GM23338 (cell line): ENCODE data around the gene SLC22A14. TPM values are rescaled to one million over a fixed set of nuclear protein-coding genes. Genes with fewer than 3 reads are reported as not detected.

Experiments
- ATAC-seq: fragments of 200-7000 bp; cut with Tn5 transposase; 3 replicates; pipeline ENCODE4 v1.9.1; 2020
- DNase-seq: peaks from one replicate; pipeline ENCODE4 v3.0.0-alpha.2; 2015; ENCODE audit warnings: low spot score
- H2AFZ ChIP-seq: fragments of 200-600 bp; sonication (generic); 2 replicates; pipeline ENCODE4 v1.8.0; 2016; ENCODE audit warnings: antibody characterized with exemption, mild to moderate bottlenecking, moderate library complexity
- H3F3A ChIP-seq: fragments of 200-600 bp; sonication (generic); replicated peaks from 2 replicates; pipeline ENCODE4 v1.8.0; 2017; ENCODE audit warnings: antibody characterized with exemption, mixed run types, low read depth
- H3K27ac ChIP-seq: fragments of 200-600 bp; sonication (generic); 2 replicates; pipeline ENCODE4 v1.6.1; 2016; ENCODE audit warnings: low read depth
- H3K27me3 ChIP-seq: fragments of 200-600 bp; sonication (generic); 2 replicates; pipeline ENCODE4 v1.8.0; 2016; ENCODE audit warnings: mild to moderate bottlenecking, mixed run types, moderate library complexity; ENCODE audit not compliant: insufficient read depth
- H3K36me3 ChIP-seq: fragments of 200-600 bp; sonication (generic); 2 replicates; pipeline ENCODE4 v1.8.0; 2016; ENCODE audit warnings: mild to moderate bottlenecking; ENCODE audit not compliant: insufficient read depth
- H3K4me1 ChIP-seq: fragments of 200-600 bp; sonication (generic); 2 replicates; pipeline ENCODE4 v1.8.0; 2016; ENCODE audit warnings: mild to moderate bottlenecking, moderate library complexity; ENCODE audit not compliant: insufficient read depth
- H3K4me2 ChIP-seq: fragments of 200-600 bp; sonication (generic); 2 replicates; pipeline ENCODE4 v1.7.1; 2017; ENCODE audit warnings: mixed run types
- H3K4me3 ChIP-seq: fragments of 200-600 bp; sonication (generic); 2 replicates; pipeline ENCODE4 v1.6.1; 2016; ENCODE audit warnings: mixed run types
- H3K79me2 ChIP-seq: fragments of 200-600 bp; sonication (generic); replicated peaks from 2 replicates; pipeline ENCODE4 v1.8.0; 2017; ENCODE audit warnings: mild to moderate bottlenecking; ENCODE audit not compliant: insufficient read depth
- H3K9me2 ChIP-seq: fragments of 200-600 bp; sonication (generic); 2 replicates; pipeline ENCODE4 v1.8.0; 2017; ENCODE audit not compliant: insufficient read depth
- H4K20me1 ChIP-seq: fragments of 200-600 bp; sonication (generic); replicated peaks from 2 replicates; pipeline ENCODE4 v1.8.0; 2017; ENCODE audit warnings: mild to moderate bottlenecking; ENCODE audit not compliant: insufficient read depth
- H3K27ac Mint-ChIP-seq: 2 replicates; pipeline ENCODE4 v1.8.0; 2020; ENCODE audit warnings: inconsistent platforms, mild to moderate bottlenecking, moderate library complexity, mixed read lengths
- H3K27me3 Mint-ChIP-seq: 3 replicates; pipeline ENCODE4 v1.8.0; 2022; ENCODE audit warnings: low read depth, mild to moderate bottlenecking, moderate library complexity, mixed read lengths, inconsistent platforms; ENCODE audit not compliant: insufficient read depth, poor library complexity
- H3K36me3 Mint-ChIP-seq: 3 replicates; pipeline ENCODE4 v1.8.0; 2021; ENCODE audit warnings: low read depth, mild to moderate bottlenecking, inconsistent platforms, moderate library complexity, mixed read lengths
- H3K4me1 Mint-ChIP-seq: 3 replicates; pipeline ENCODE4 v1.8.0; 2020; ENCODE audit warnings: mild to moderate bottlenecking, inconsistent platforms, mixed read lengths
- H3K4me3 Mint-ChIP-seq: 3 replicates; pipeline ENCODE4 v1.8.0; 2021; ENCODE audit warnings: moderate library complexity, mild to moderate bottlenecking, inconsistent platforms, mixed read lengths
- H3K9me3 Mint-ChIP-seq: 3 replicates; pipeline ENCODE4 v1.8.0; 2020; ENCODE audit warnings: moderate library complexity, mild to moderate bottlenecking, inconsistent platforms, mixed read lengths
- CREB1 ChIP-seq: fragments of 250-450 bp; sonication (Bioruptor Pico); IDR thresholded peaks from 2 replicates; pipeline ENCODE4 v1.5.0; 2020; ENCODE audit warnings: low read depth, mild to moderate bottlenecking, moderate library complexity
- EZH2 ChIP-seq: fragments of 200-600 bp; sonication (generic); IDR thresholded peaks from one replicate; pipeline ENCODE4 v1.8.0; 2017; ENCODE audit warnings: antibody characterized with exemption, mild to moderate bottlenecking, low read depth; ENCODE audit not compliant: unreplicated experiment
- JUNB ChIP-seq: IDR thresholded peaks from one replicate; pipeline ENCODE4 v1.6.1; 2016; ENCODE audit warnings: antibody characterized with exemption; ENCODE audit not compliant: unreplicated experiment
- POLR2AphosphoS5 ChIP-seq: IDR thresholded peaks from 2 replicates; pipeline ENCODE4 v1.6.1; 2016; ENCODE audit warnings: antibody characterized with exemption, low read depth
- ZNF114 ChIP-seq: fragments of 250-450 bp; sonication (Bioruptor Pico); IDR thresholded peaks from 2 replicates; pipeline ENCODE4 v1.5.0; 2020; ENCODE audit warnings: mild to moderate bottlenecking, moderate library complexity
- polyA plus RNA-seq: library from polyadenylated mRNA; unstranded; fragments of >200 nt; fragmentation: Nextera tagmentation; extraction: Ambion mirVana; gene quantifications from 2 replicates; pipeline ENCODE4 v1.2.1, GENCODE V29; 2016
- total RNA-seq: library from RNA; depleted of rRNA; stranded (reverse); fragments of >200 nt; shearing (Covaris generic); gene quantifications from 2 replicates; pipeline ENCODE4 v1.2.3, GENCODE V29; 2014
- TF ChIP-seq, protein P1 (sequence below), 2 experiments: fragments of 200-600 bp in 1 of 2; sonication (generic) in 1 of 2; conservative IDR thresholded peaks; 2 replicates each; pipeline versions ENCODE4 v1.5.1 to v1.6.1; 2016 to 2017; ENCODE audit warnings: antibody characterized with exemption in 2 of 2, low read depth in 2 of 2, mild to moderate bottlenecking in 2 of 2, moderate library complexity in 1 of 2
- TF ChIP-seq, protein P2 (sequence below): IDR thresholded peaks from one replicate; pipeline ENCODE4 v1.6.1; 2018; ENCODE audit warnings: antibody characterized with exemption; ENCODE audit not compliant: unreplicated experiment

SLC22A14 gene
- total and polyA plus RNA-seq, 2 experiments from 2014 or later, result not detected

GRCh38 chr3:38312356-38312755 lies 30.3 kb downstream of the SLC22A14 start (continued):
- TF ChIP-seq, protein P1, sequence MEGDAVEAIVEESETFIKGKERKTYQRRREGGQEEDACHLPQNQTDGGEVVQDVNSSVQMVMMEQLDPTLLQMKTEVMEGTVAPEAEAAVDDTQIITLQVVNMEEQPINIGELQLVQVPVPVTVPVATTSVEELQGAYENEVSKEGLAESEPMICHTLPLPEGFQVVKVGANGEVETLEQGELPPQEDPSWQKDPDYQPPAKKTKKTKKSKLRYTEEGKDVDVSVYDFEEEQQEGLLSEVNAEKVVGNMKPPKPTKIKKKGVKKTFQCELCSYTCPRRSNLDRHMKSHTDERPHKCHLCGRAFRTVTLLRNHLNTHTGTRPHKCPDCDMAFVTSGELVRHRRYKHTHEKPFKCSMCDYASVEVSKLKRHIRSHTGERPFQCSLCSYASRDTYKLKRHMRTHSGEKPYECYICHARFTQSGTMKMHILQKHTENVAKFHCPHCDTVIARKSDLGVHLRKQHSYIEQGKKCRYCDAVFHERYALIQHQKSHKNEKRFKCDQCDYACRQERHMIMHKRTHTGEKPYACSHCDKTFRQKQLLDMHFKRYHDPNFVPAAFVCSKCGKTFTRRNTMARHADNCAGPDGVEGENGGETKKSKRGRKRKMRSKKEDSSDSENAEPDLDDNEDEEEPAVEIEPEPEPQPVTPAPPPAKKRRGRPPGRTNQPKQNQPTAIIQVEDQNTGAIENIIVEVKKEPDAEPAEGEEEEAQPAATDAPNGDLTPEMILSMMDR (conservative IDR thresholded peaks at IDR 0.05; ENCODE audit: low read depth in 2 of 2), result no peak
- no peak for TF ChIP-seq ZNF114 (CRISPR knock-in tag)

- Histone ChIP-seq H2AFZ (no peak overlapping the region), H3K27ac (no peak overlapping the region), H3K27me3 (no peaks in the 10 kb centered on the region), H3K4me2 (no peak overlapping the region), H3K4me3 (no peak overlapping the region), H3K36me3 (no peaks in the 10 kb centered on the region), H4K20me1 (no peaks in the 10 kb centered on the region; the same call in 1 of the 2 replicates), H3K79me2 (no peaks in the 10 kb centered on the region), H3K4me1 (no peaks in the 10 kb centered on the region), H3K9me2 (0 out of 2 replicates have a peak, but pooled peaks cover 3% of the 10 kb centered on the region), H3F3A (no peaks in the 10 kb centered on the region)
- Mint-ChIP-seq H3K4me1 (peaks cover 9% of the 10 kb centered on the region; the same call in 2 of the 3 replicates), H3K27me3 (peaks cover 10% of the 10 kb centered on the region), H3K9me3 (no peaks in the 10 kb centered on the region; the same call in 2 of the 3 replicates), H3K27ac (no peak overlapping the region), H3K36me3 (no peaks in the 10 kb centered on the region; the same call in 2 of the 3 replicates), H3K4me3 (no peak overlapping the region)
- TF ChIP-seq, protein P2, sequence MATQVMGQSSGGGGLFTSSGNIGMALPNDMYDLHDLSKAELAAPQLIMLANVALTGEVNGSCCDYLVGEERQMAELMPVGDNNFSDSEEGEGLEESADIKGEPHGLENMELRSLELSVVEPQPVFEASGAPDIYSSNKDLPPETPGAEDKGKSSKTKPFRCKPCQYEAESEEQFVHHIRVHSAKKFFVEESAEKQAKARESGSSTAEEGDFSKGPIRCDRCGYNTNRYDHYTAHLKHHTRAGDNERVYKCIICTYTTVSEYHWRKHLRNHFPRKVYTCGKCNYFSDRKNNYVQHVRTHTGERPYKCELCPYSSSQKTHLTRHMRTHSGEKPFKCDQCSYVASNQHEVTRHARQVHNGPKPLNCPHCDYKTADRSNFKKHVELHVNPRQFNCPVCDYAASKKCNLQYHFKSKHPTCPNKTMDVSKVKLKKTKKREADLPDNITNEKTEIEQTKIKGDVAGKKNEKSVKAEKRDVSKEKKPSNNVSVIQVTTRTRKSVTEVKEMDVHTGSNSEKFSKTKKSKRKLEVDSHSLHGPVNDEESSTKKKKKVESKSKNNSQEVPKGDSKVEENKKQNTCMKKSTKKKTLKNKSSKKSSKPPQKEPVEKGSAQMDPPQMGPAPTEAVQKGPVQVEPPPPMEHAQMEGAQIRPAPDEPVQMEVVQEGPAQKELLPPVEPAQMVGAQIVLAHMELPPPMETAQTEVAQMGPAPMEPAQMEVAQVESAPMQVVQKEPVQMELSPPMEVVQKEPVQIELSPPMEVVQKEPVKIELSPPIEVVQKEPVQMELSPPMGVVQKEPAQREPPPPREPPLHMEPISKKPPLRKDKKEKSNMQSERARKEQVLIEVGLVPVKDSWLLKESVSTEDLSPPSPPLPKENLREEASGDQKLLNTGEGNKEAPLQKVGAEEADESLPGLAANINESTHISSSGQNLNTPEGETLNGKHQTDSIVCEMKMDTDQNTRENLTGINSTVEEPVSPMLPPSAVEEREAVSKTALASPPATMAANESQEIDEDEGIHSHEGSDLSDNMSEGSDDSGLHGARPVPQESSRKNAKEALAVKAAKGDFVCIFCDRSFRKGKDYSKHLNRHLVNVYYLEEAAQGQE, result no peak
- TF ChIP-seq, protein P1 (conservative IDR thresholded peaks at IDR 0.05; ENCODE audit: low read depth in 2 of 2), result no peak
- TF ChIP-seq POLR2AphosphoS5 (no peak), EZH2 (no peak), CREB1 (no peak), JUNB (no peak)
- ATAC-seq (no peak), DNase-seq (no peak)
Observed at GRCh38 chr3:38313263-38313662, 31.2 kb downstream of the SLC22A14 start.
